ENCODE measurements around the gene ITGA6.

GRCh38 chr2:172457536-172457935, 30.1 kb downstream of the ITGA6 start:
- TF ChIP-seq CTCF (IDR thresholded peaks at IDR 0.05) (no peak), EP300 (IDR thresholded peaks at IDR 0.05) (no peak)
